HFF-Myc (cell line): ENCODE results near the gene ISY1.

Experiments
- DNase-seq: peaks from one replicate; pipeline ENCODE4 v3.0.0-alpha.2; 2011; ENCODE audit warnings: low read depth; ENCODE audit errors: extremely low read depth
- H3K4me3 ChIP-seq: replicated peaks from 2 replicates; pipeline ENCODE4 v1.5.1; 2011; ENCODE audit warnings: low read depth, mild to moderate bottlenecking, control low read depth, low read length
- CTCF ChIP-seq: IDR thresholded peaks from 2 replicates; pipeline ENCODE4 v1.5.1; 2012; ENCODE audit warnings: mild to moderate bottlenecking, low read depth, low read length, control low read depth; ENCODE audit errors: missing control alignments

ISY1 gene

GRCh38 chr3:129160891-129161859 lies at the start of gene ISY1:
Gene ISY1 (minus strand): TSS chr3:129161063. CDS start chr3:129160975, 88 bp downstream.
- TF ChIP-seq CTCF: peak; percentile 89
- peak; percentile 93 for DNase-seq
- H3K4me3 ChIP-seq: peak within 1 kb of the TSS; percentile 95

GRCh38 chr3:129207479-129207878 lies 46.6 kb upstream of the ISY1 start:
- TF ChIP-seq CTCF: no peak
- no peak for DNase-seq

GRCh38 chr3:129205109-129205832 lies 44.4 kb upstream of the ISY1 start:
- no peak for TF ChIP-seq CTCF
- DNase-seq: no peak
- no peak overlapping the region for H3K4me3 ChIP-seq

More at GRCh38 chr3:129207479-129207878, 46.6 kb upstream of the ISY1 start:
- no peak overlapping the region for H3K4me3 ChIP-seq

- H3K4me3 ChIP-seq: no peak overlapping the region
Observed at GRCh38 chr3:129204473-129204872, 43.6 kb upstream of the ISY1 start.

GRCh38 chr3:129199366-129199765 lies 38.5 kb upstream of the ISY1 start:
- no peak for DNase-seq
- no peak overlapping the region for H3K4me3 ChIP-seq
- no peak for TF ChIP-seq CTCF

More at GRCh38 chr3:129204473-129204872, 43.6 kb upstream of the ISY1 start:
- TF ChIP-seq CTCF: no peak
- DNase-seq: no peak

- no peak overlapping the region for H3K4me3 ChIP-seq
- TF ChIP-seq CTCF: no peak
- no peak for DNase-seq
Observed at GRCh38 chr3:129197321-129197720, 36.5 kb upstream of the ISY1 start.
